Measurements from ENCODE around the gene ALDH3A2. TPM values are rescaled to one million over a fixed set of nuclear protein-coding genes. Genes with fewer than 3 reads are reported as not detected.

The ALDH3A2 gene
- total and polyA plus RNA-seq, 8 donors: 46.3 to 102 (median 57.0) TPM

GRCh38 chr17:19725486-19725885 lies 76.9 kb downstream of the ALDH3A2 start:
- no peak for TF ChIP-seq CTCF (IDR thresholded peaks at IDR 0.05)
- intact Hi-C loops (cut with DNase I): no loop called here
- WGBS, 2 donors: 91 to 97% methylated on average over 5 of the region's 5 CpGs
- Histone ChIP-seq H3K27me3 (no peaks in the 10 kb centered on the region), H3K9me3 (no peaks in the 10 kb centered on the region), H3K4me1 (peaks cover 0 to 32% (median 7%) of the 10 kb centered on the region in 3 donors), H3K36me3 (no peaks in the 10 kb centered on the region), H3K4me3 (no peak overlapping the region), H3K27ac (peak overlapping the region in 1 of 4 donors; percentile 81)
- FAIRE-seq: no peak
- ATAC-seq: no peak
- no peak for DNase-seq

GRCh38 chr17:19726631-19727376 lies 78.3 kb downstream of the ALDH3A2 start:
- Histone ChIP-seq H3K36me3 (no peaks in the 10 kb centered on the region), H3K9me3 (no peaks in the 10 kb centered on the region), H3K4me1 (peaks cover 0 to 32% (median 7%) of the 10 kb centered on the region in 3 donors), H3K27me3 (no peaks in the 10 kb centered on the region), H3K27ac (peak overlapping the region; percentile 43 to 88 (median 69)), H3K4me3 (no peak overlapping the region)
- ATAC-seq: no peak
- TF ChIP-seq CTCF (IDR thresholded peaks at IDR 0.05): no peak
- WGBS, 2 donors: 88 to 91% methylated on average over 7 of the region's 7 CpGs
- no peak for FAIRE-seq
- DNase-seq: no peak
- intact Hi-C loops (cut with DNase I): no loop called here

Other genes starting within 250 kb of the ALDH3A2 start
- gene RNF112, start 237.5 kb upstream of the ALDH3A2 start, total RNA-seq: 1 to 10 TPM in 1 of 6 donors, under 1 TPM in 5; 0.34 to 1.2 (median 0.46) TPM
- gene RNF112, start 237.5 kb upstream of the ALDH3A2 start, polyA plus RNA-seq: 1 to 10 TPM; 1.2 to 3.0 TPM
- gene SLC47A1, start 114.9 kb upstream of the ALDH3A2 start, total RNA-seq: under 1 TPM in 5 of 6 donors, not detected in 1; 0.12 to 0.97 (median 0.73) TPM
- gene SLC47A1, start 114.9 kb upstream of the ALDH3A2 start, polyA plus RNA-seq: under 1 TPM; 0.14 to 0.49 TPM
- not detected for gene SLC47A2, start 67.8 kb downstream of the ALDH3A2 start, total RNA-seq
- gene SLC47A2, start 67.8 kb downstream of the ALDH3A2 start, polyA plus RNA-seq: not detected
- under 1 TPM in 3 of 6 donors, not detected in 3; 0.20 to 0.51 (median 0.47) TPM for gene ALDH3A1, start 99.5 kb downstream of the ALDH3A2 start, total RNA-seq
- gene ALDH3A1, start 99.5 kb downstream of the ALDH3A2 start, polyA plus RNA-seq: under 1 TPM; 0.23 to 0.34 TPM
- 10 to 100 TPM in 1 of 6 donors, 1 to 10 TPM in 5; 3.1 to 12.5 (median 6.2) TPM for gene ULK2, start 219.2 kb downstream of the ALDH3A2 start, total RNA-seq
- gene ULK2, start 219.2 kb downstream of the ALDH3A2 start, polyA plus RNA-seq: 1 to 10 TPM; 5.1 to 5.4 TPM